HepG2 (cell line): Measurements from ENCODE around the gene NOP9. TPM values are rescaled to one million over a fixed set of nuclear protein-coding genes. Genes with fewer than 3 reads are reported as not detected.
A peak's percentile ranks its signal among the peaks of the same experiment; 100 is the strongest.

Source experiments
- AGO2 ChIP-seq: fragments of 200-400 bp; formaldehyde crosslinking; optimal IDR thresholded peaks from 2 replicates; pipeline ENCODE3; 2017; ENCODE audit warnings: mild to moderate bottlenecking, low read depth, low read length, moderate library complexity
- HIVEP1 ChIP-seq: sonication (generic); formaldehyde crosslinking; IDR thresholded peaks from 2 replicates; pipeline ENCODE4 v1.4.0; 2020; ENCODE audit warnings: mild to moderate bottlenecking, missing genetic modification reagents
- IKZF4 ChIP-seq: sonication (generic); formaldehyde crosslinking; IDR thresholded peaks from 2 replicates; pipeline ENCODE4 v1.5.1; 2020; ENCODE audit warnings: borderline replicate concordance, mild to moderate bottlenecking, low read depth, missing genetic modification reagents; ENCODE audit errors: not compliant biosample characterization
- MLLT10 ChIP-seq: sonication (generic); formaldehyde crosslinking; IDR thresholded peaks from 2 replicates; pipeline ENCODE4 v1.4.0; 2020; ENCODE audit warnings: missing genetic modification reagents
- REXO4 ChIP-seq: sonication (generic); formaldehyde crosslinking; IDR thresholded peaks from 2 replicates; pipeline ENCODE4 v1.8.0; 2022; ENCODE audit warnings: missing genetic modification reagents, mild to moderate bottlenecking, borderline replicate concordance
- RXRA ChIP-seq: sonication (generic); formaldehyde crosslinking; IDR thresholded peaks from 2 replicates; pipeline ENCODE4 v1.5.1; 2020; ENCODE audit warnings: missing genetic modification reagents
- SALL1 ChIP-seq: sonication (generic); formaldehyde crosslinking; IDR thresholded peaks from 2 replicates; pipeline ENCODE4 v1.8.0; 2022; ENCODE audit warnings: mild to moderate bottlenecking, missing genetic modification reagents
- ZNF232 ChIP-seq: sonication (generic); formaldehyde crosslinking; IDR thresholded peaks from 2 replicates; pipeline ENCODE4 v1.4.0; 2020; ENCODE audit warnings: missing genetic modification reagents, borderline replicate concordance
- ZNF251 ChIP-seq: sonication (generic); formaldehyde crosslinking; IDR thresholded peaks from 2 replicates; pipeline ENCODE4 v1.9.0; 2021; ENCODE audit warnings: mild to moderate bottlenecking, missing genetic modification reagents
- ZNF691 ChIP-seq: sonication (generic); formaldehyde crosslinking; IDR thresholded peaks from 2 replicates; pipeline ENCODE4 v1.4.0; 2020; ENCODE audit warnings: missing genetic modification reagents, low read depth, mild to moderate bottlenecking, borderline replicate concordance
- ZNF776 ChIP-seq: sonication (generic); formaldehyde crosslinking; IDR thresholded peaks from 2 replicates; pipeline ENCODE4 v1.4.0; 2020; ENCODE audit warnings: mild to moderate bottlenecking, missing genetic modification reagents
- ZZZ3 ChIP-seq: sonication (generic); formaldehyde crosslinking; IDR thresholded peaks from 2 replicates; pipeline ENCODE4 v1.4.0; 2020; ENCODE audit warnings: missing genetic modification reagents, mild to moderate bottlenecking, borderline replicate concordance
- polyA plus RNA-seq, 8 experiments: library from polyadenylated mRNA; depleted of rRNA in 3 of 8; stranded (reverse) in 7 of 8; unstranded in 1 of 8; fragments of >200 nt; fragmentation: Illumina TruSeq in 4 of 8; extraction: Trizol in 4 of 8; gene quantifications; 2 replicates each; pipeline versions ENCODE4 v1.2.1 to v1.2.3, GENCODE V29; 2011 to 2016; ENCODE audit warnings: low read depth in 4 of 8, missing spikeins in 1 of 8, mixed read lengths in 1 of 8; ENCODE audit not compliant: insufficient read depth in 1 of 8
- total RNA-seq, 5 experiments: library from RNA; depleted of rRNA; stranded (reverse); fragments of >200 nt; fragmentation: Illumina TruSeq; extraction: Trizol; gene quantifications; 2 replicates each; pipeline ENCODE4 v1.2.3, GENCODE V29; 2016; ENCODE audit warnings: low read depth in 1 of 5
- TF ChIP-seq, protein P1 (sequence below): sonication (generic); formaldehyde crosslinking; IDR thresholded peaks from one replicate; pipeline ENCODE4 v1.5.1; 2020; ENCODE audit warnings: mild to moderate bottlenecking, missing genetic modification reagents; ENCODE audit errors: not compliant biosample characterization
- TF ChIP-seq, protein P2 (sequence below): sonication (generic); formaldehyde crosslinking; IDR thresholded peaks from 2 replicates; pipeline ENCODE4 v1.4.0; 2020; ENCODE audit warnings: missing genetic modification reagents
- TF ChIP-seq, protein P3 (sequence below): sonication (generic); formaldehyde crosslinking; IDR thresholded peaks from 2 replicates; pipeline ENCODE4 v1.4.0; 2020; ENCODE audit warnings: missing genetic modification reagents; ENCODE audit errors: not compliant biosample characterization

The NOP9 gene
- total and polyA plus RNA-seq, 2 of the 13 experiments (the other 11 are each of a cell fraction or from before 2014, with no cell fraction given): 24.5 to 61.6 TPM

- TF ChIP-seq, protein P1, sequence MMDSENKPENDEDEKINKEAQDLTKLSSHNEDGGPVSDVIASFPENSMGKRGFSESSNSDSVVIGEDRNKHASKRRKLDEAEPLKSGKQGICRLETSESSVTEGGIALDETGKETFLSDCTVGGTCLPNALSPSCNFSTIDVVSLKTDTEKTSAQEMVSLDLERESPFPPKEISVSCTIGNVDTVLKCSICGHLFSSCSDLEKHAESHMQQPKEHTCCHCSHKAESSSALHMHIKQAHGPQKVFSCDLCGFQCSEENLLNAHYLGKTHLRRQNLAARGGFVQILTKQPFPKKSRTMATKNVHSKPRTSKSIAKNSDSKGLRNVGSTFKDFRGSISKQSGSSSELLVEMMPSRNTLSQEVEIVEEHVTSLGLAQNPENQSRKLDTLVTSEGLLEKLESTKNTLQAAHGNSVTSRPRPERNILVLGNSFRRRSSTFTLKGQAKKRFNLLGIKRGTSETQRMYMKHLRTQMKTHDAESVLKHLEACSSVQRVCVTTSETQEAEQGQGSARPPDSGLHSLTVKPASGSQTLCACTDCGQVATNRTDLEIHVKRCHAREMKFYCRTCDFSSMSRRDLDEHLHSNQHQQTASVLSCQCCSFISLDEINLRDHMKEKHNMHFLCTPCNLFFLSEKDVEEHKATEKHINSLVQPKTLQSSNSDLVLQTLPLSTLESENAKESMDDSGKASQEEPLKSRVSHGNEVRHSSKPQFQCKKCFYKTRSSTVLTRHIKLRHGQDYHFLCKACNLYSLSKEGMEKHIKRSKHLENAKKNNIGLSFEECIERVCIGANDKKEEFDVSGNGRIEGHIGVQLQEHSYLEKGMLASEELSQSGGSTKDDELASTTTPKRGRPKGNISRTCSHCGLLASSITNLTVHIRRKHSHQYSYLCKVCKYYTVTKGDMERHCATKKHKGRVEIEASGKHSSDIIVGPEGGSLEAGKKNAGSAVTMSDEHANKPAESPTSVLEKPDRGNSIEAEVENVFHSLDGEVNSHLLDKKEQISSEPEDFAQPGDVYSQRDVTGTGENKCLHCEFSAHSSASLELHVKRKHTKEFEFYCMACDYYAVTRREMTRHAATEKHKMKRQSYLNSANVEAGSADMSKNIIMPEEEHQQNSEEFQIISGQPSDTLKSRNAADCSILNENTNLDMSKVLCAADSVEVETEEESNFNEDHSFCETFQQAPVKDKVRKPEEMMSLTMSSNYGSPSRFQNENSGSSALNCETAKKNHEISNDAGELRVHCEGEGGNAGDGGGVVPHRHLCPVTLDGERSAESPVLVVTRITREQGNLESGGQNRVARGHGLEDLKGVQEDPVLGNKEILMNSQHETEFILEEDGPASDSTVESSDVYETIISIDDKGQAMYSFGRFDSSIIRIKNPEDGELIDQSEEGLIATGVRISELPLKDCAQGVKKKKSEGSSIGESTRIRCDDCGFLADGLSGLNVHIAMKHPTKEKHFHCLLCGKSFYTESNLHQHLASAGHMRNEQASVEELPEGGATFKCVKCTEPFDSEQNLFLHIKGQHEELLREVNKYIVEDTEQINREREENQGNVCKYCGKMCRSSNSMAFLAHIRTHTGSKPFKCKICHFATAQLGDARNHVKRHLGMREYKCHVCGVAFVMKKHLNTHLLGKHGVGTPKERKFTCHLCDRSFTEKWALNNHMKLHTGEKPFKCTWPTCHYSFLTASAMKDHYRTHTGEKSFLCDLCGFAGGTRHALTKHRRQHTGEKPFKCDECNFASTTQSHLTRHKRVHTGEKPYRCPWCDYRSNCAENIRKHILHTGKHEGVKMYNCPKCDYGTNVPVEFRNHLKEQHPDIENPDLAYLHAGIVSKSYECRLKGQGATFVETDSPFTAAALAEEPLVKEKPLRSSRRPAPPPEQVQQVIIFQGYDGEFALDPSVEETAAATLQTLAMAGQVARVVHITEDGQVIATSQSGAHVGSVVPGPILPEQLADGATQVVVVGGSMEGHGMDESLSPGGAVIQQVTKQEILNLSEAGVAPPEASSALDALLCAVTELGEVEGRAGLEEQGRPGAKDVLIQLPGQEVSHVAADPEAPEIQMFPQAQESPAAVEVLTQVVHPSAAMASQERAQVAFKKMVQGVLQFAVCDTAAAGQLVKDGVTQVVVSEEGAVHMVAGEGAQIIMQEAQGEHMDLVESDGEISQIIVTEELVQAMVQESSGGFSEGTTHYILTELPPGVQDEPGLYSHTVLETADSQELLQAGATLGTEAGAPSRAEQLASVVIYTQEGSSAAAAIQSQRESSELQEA (CRISPR knock-in tag): peak; percentile 32
- TF ChIP-seq, protein P2, sequence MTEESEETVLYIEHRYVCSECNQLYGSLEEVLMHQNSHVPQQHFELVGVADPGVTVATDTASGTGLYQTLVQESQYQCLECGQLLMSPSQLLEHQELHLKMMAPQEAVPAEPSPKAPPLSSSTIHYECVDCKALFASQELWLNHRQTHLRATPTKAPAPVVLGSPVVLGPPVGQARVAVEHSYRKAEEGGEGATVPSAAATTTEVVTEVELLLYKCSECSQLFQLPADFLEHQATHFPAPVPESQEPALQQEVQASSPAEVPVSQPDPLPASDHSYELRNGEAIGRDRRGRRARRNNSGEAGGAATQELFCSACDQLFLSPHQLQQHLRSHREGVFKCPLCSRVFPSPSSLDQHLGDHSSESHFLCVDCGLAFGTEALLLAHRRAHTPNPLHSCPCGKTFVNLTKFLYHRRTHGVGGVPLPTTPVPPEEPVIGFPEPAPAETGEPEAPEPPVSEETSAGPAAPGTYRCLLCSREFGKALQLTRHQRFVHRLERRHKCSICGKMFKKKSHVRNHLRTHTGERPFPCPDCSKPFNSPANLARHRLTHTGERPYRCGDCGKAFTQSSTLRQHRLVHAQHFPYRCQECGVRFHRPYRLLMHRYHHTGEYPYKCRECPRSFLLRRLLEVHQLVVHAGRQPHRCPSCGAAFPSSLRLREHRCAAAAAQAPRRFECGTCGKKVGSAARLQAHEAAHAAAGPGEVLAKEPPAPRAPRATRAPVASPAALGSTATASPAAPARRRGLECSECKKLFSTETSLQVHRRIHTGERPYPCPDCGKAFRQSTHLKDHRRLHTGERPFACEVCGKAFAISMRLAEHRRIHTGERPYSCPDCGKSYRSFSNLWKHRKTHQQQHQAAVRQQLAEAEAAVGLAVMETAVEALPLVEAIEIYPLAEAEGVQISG (CRISPR knock-in tag): peak; percentile 23; the same call in 1 of the 2 replicates
- TF ChIP-seq SALL1 (peak; percentile 37; the same call in 1 of the 2 replicates), ZNF691 (CRISPR knock-in tag) (0 out of 2 replicates have a peak, but pooled peaks have one; percentile 32), ZZZ3 (CRISPR knock-in tag) (no peak), HIVEP1 (0 out of 2 replicates have a peak, but pooled peaks have one; percentile 46), MLLT10 (CRISPR knock-in tag) (peak; percentile 67; the same call in 1 of the 2 replicates), AGO2 (no peak), RXRA (CRISPR knock-in tag) (peak; percentile 12; the same call in 1 of the 2 replicates), ZNF251 (no peak), ZNF232 (CRISPR knock-in tag) (no peak), ZNF776 (CRISPR knock-in tag) (0 out of 2 replicates have a peak, but pooled peaks have one; percentile 46), IKZF4 (CRISPR knock-in tag) (no peak), REXO4 (CRISPR knock-in tag) (no peak)
- TF ChIP-seq, protein P3, sequence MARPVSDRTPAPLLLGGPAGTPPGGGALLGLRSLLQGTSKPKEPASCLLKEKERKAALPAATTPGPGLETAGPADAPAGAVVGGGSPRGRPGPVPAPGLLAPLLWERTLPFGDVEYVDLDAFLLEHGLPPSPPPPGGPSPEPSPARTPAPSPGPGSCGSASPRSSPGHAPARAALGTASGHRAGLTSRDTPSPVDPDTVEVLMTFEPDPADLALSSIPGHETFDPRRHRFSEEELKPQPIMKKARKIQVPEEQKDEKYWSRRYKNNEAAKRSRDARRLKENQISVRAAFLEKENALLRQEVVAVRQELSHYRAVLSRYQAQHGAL (CRISPR knock-in tag): no peak
These were observed 39.4 kb upstream of the NOP9 start (continued) for GRCh38 chr14:24260026-24260779.
